Adrenal gland (tissue), 12 donors: ENCODE measurements around the gene NAP1L4. TPM values are rescaled to one million over a fixed set of nuclear protein-coding genes. Genes with fewer than 3 reads are reported as not detected.
"Not testable (repeated sequence)": the region's sequence is repeated elsewhere in the genome, so short reads cannot be mapped to it uniquely, and the experiment has no call there.

Experiments used
- DNase-seq, 7 donors: peaks; one replicate each; pipeline ENCODE4 v3.0.0-alpha.2; 2019 to 2020
- H3K27ac ChIP-seq, 5 donors: fragments of 200-600 bp; sonication (generic) in 4 of 5; 1 replicate in 3 of 5; 2 replicates in 2 of 5; pipeline versions ENCODE4 v1.5.1 to v1.8.0; 2016 to 2020; ENCODE audit warnings: mild to moderate bottlenecking in 1 of 5
- H3K27me3 ChIP-seq: fragments of 200-600 bp; 2 replicates; pipeline ENCODE4 v1.8.0; 2021
- H3K36me3 ChIP-seq, 2 donors: fragments of 200-600 bp; replicated peaks in 1 of 2; 1 replicate in 1 of 2; 2 replicates in 1 of 2; pipeline versions ENCODE4 v1.5.1 to v1.8.0; 2018 to 2022
- H3K4me1 ChIP-seq, 2 donors: fragments of 200-600 bp; replicated peaks in 1 of 2; 1 replicate in 1 of 2; 2 replicates in 1 of 2; pipeline versions ENCODE4 v1.5.1 to v1.8.0; 2018 to 2021
- H3K4me3 ChIP-seq, 4 donors: fragments of 200-600 bp; sonication (generic) in 3 of 4; one replicate each; pipeline ENCODE4 v1.5.1; 2016 to 2018
- H3K9me3 ChIP-seq, 3 donors: fragments of 200-600 bp; sonication (generic) in 1 of 3; replicated peaks in 1 of 3; 1 replicate in 2 of 3; 2 replicates in 1 of 3; pipeline versions ENCODE4 v1.5.1 to v1.8.0; 2016 to 2021
- CTCF ChIP-seq, 6 experiments: fragments of 450-650 bp in 4 of 6; fragments of 200-600 bp in 2 of 6; sonication (generic) in 1 of 6; IDR thresholded peaks; 1 replicate in 5 of 6; 2 replicates in 1 of 6; pipeline versions ENCODE4 v1.5.1 to v1.8.0; 2016 to 2021; ENCODE audit warnings: antibody characterized with exemption in 6 of 6, mild to moderate bottlenecking in 2 of 6, moderate library complexity in 1 of 6
- POLR2A ChIP-seq, 2 donors: fragments of 450-650 bp; IDR thresholded peaks; one replicate each; pipeline ENCODE4 v1.6.1; 2017; ENCODE audit warnings: antibody characterized with exemption in 2 of 2, mild to moderate bottlenecking in 2 of 2, moderate library complexity in 1 of 2
- WGBS, 4 donors: extraction: QIAGEN DNeasy Blood & Tissue Kit in 2 of 4; methylation state at CpG; one replicate each; pipeline versions ENCODE4 v1.1.5 to v1.1.7; 2013 to 2017; 5-methylcytosine and 5-hydroxymethylcytosine counted together
- intact Hi-C, 2 donors: fragments of 100-400 bp; cut with DNase I; formaldehyde crosslinking; loops; one replicate each; pipeline versions ENCODE4 v1.14.1 to v1.15.0; 2022 to 2023
- polyA plus RNA-seq, 3 donors: library from polyadenylated mRNA; stranded (reverse); fragments of 200-250 nt in 2 of 3; fragments of 350-450 nt in 1 of 3; fragmentation: Illumina TruSeq in 1 of 3; extraction: RNeasy Lipid Tissue Mini Kit (QIAGEN cat#74804) in 1 of 3; gene quantifications; one replicate each; pipeline ENCODE4 v1.2.3, GENCODE V29; 2013 to 2014
- total RNA-seq, 9 donors: library from RNA; depleted of rRNA in 4 of 9; stranded (reverse); fragments of >200 nt in 4 of 9; fragments of 120-200 nt in 1 of 9; fragmentation: NEBNext Ultra II Directional in 1 of 9; extraction: Animal tissue kit (Norgen Biotek cat#: 25700) in 1 of 9; gene quantifications; one replicate each; pipeline versions ENCODE4 v1.1.0 to v1.2.4, GENCODE V29; 2013 to 2023
- donor health status: healthy with polysubstance abuse.
- donor health status: Bipolar disorder and iron deficiency.
- donor health status: DM: yes; HTN: yes; CAD: no.
- donor health status: DM: no; HTN: no; CAD: no.
- donor health status: DM: no; HTN: no; CAD: no.
- donor health status: DM: yes; HTN: yes; CAD: no.

Gene NAP1L4
- total and polyA plus RNA-seq, 12 donors: 39.7 to 128 (median 79.9) TPM

GRCh38 chr11:2940147-2940920, 51.8 kb downstream of the NAP1L4 start:
- Histone ChIP-seq H3K4me3 (no peak overlapping the region), H3K27ac (no peak overlapping the region), H3K9me3 (no peaks in the 10 kb centered on the region), H3K4me1 (peaks cover 0 to 8% of the 10 kb centered on the region in 2 donors), H3K36me3 (peaks cover 0 to 5% of the 10 kb centered on the region in 2 donors), H3K27me3 (no peaks in the 10 kb centered on the region)
- TF ChIP-seq CTCF (IDR thresholded peaks at IDR 0.05) (no peak), POLR2A (IDR thresholded peaks at IDR 0.05) (no peak)
- DNase-seq: peak in 3 of 7 donors; percentile 33 to 69 (median 51)
- WGBS, 4 donors: 53 to 62% (median 58%) methylated on average over 8 to 16 of the region's 16 CpGs
- intact Hi-C loops: no loop called here

GRCh38 chr11:2938458-2939418, 53.4 kb downstream of the NAP1L4 start:
- H3K27me3 ChIP-seq, H3K4me3 ChIP-seq, intact Hi-C loops, H3K9me3 ChIP-seq, H3K27ac ChIP-seq, H3K36me3 ChIP-seq, H3K4me1 ChIP-seq: not testable (repeated sequence)
- WGBS, 4 donors: 69 to 91% (median 88%) methylated on average over 16 to 20 of the region's 20 CpGs
- DNase-seq: peak in 2 of 7 donors; percentile 0 to 11

GRCh38 chr11:2937641-2938457, 54.3 kb downstream of the NAP1L4 start:
- H3K4me3 ChIP-seq, H3K4me1 ChIP-seq, H3K9me3 ChIP-seq, H3K27me3 ChIP-seq, H3K36me3 ChIP-seq, intact Hi-C loops, H3K27ac ChIP-seq: not testable (repeated sequence)
- DNase-seq: peak in 1 of 7 donors; percentile 2
- 80 to 92% (median 90%) methylated on average over 31 to 32 of the region's 32 CpGs for WGBS, 4 donors

GRCh38 chr11:2934611-2935239, 57.4 kb downstream of the NAP1L4 start:
- Histone ChIP-seq H3K9me3 (no peaks in the 10 kb centered on the region), H3K4me3 (no peak overlapping the region), H3K4me1 (peaks cover 6 to 9% of the 10 kb centered on the region in 2 donors), H3K27ac (no peak overlapping the region), H3K36me3 (no peaks in the 10 kb centered on the region), H3K27me3 (no peaks in the 10 kb centered on the region)
- TF ChIP-seq CTCF (IDR thresholded peaks at IDR 0.05) (no peak), POLR2A (IDR thresholded peaks at IDR 0.05) (no peak)
- intact Hi-C loops: loop anchor here in 1 of 2 donors (2.0 kb wide), 1 partner anchor 14 kb away; no protein-coding TSS in a partner anchor
- WGBS, 4 donors: 78 to 89% (median 83%) methylated on average over 10 to 14 of the region's 14 CpGs
- DNase-seq: peak in 1 of 7 donors; percentile 10
